ENCODE results near the gene INPP5A.
"Not testable (repeated sequence)": the region's sequence is repeated elsewhere in the genome, so short reads cannot be mapped to it uniquely, and the experiment has no call there.

Gene INPP5A

GRCh38 chr10:132732518-132732917 is 194.9 kb downstream of the INPP5A start:
- DNase-seq: no peak

DNA sequence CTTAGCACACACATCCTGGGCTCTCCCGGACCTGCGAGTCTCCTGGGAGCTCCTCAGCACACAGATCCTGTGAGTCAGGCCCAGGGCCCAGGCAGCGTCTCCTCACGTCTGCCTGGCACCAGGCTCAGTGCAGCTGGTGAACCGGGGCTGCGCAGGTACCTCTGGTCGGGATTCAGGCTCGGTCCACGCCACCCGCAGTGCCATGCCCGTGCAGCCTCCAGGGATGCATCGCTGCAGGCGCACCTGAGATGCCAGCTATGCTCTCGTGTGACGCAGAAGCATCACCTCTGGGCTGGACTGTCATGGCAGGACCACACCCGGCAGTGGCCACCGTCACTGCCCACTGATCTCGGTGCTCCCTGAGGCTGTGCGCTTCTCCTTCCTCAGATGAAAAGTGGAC is 196.3 kb downstream of the INPP5A start:
- DNase-seq: no peak

DNA sequence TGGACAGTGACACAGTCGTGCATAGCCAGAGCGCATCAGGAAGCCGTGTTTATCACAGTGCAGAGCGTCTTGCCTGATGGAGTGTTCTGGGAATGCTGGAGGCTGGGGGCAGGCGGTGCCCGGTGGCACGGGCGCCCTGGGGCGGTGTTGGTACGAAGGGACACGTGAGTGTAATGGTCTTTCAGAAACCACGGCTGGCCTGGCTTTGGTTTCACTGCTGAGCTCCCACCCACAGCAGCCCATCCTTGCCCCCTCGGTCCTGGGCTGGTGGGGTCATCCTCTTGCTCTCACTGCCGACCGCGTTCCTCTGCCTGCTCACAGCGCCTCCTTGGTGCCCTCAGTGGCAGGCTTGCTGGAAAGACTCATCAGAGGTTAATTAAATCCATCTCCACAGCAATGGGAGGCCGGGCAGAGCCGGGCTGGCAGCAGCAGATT is 197.8 kb downstream of the INPP5A start:
- peak; percentile 74 for DNase-seq

- peak; percentile 81 for DNase-seq
Measured at GRCh38 chr10:132735923-132736391, 198.4 kb downstream of the INPP5A start.

GRCh38 chr10:132737390-132738048 is 199.9 kb downstream of the INPP5A start:
- DNase-seq: no peak

- peak; percentile 91 for DNase-seq
Measured at GRCh38 chr10:132738454-132739224, 201.1 kb downstream of the INPP5A start.

DNA sequence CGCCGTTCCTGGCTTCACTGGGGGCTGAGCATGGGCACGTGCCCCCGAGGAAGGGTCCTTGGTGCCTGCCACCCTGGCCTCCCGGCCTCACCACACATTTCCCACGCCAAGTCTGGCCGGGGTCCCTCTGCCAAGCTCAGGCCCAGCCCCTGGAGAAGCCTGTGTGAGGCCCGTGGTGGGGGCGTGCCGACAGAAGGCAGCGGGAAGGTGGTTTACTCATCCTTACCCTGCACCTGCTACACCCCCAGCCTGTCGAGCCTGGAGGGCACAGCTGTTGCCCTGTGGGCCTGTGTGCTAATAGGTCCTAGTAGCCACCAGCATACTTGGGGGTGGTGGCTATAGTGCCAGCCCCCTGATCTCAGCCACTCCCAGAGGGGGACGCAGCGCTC is 201.6 kb downstream of the INPP5A start:
- DNase-seq: no peak

DNA sequence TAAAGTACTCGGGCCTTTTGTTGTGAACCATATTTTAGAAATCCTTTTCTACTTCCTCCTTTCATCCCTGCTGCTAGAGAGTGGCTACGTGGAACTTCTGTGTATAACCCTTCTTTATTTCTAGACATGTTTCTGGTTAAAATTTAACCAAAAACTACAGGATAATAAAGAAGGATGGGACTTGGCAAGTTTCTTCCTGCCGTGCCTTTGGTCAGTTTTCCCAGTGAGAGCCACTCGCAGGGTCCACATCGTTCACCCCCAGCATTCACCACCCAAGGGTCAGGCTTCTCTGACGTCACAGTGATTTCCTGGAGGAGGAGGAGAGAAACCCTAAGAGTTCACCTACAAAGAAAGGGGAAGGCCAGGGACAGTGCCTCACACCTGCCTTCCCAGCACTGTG is 203.0 kb downstream of the INPP5A start:
- DNase-seq: no peak

- DNase-seq: no peak
Measured at GRCh38 chr10:132742167-132742836, 204.7 kb downstream of the INPP5A start.

GRCh38 chr10:132742837-132743194 is 205.2 kb downstream of the INPP5A start:
- no peak for DNase-seq

DNA sequence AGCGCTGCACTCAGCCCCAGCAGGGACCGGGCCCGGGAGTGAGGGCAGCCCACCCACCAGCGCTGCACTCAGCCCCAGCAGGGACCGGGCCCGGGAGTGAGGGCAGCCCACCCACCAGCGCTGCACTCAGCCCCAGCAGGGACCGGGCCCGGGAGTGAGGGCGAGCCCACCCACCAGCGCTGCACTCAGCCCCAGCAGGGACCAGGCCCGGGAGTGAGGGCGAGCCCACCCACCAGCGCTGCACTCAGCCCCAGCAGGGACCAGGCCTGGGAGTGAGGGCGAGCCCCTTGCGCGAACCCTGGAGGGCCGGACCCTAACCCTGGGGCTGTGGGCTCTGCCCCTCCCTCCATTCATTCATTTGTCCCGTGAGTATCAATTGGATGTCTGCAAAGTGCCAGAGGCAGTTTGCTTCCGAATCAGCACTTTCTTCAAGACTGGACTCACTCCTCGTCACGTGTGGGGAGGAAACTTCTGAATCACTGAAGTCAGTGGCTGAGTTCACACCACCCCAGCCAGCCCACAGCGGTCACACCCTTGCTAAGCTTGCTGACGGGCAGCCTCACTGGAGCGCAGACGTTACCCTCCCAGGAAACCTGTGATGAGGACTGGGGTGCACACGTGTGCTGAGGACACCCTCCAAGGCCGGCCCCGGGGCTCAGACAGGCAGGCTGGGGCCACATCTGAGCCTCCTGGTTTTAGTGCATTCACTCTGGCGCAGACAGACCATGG is 205.8 kb downstream of the INPP5A start:
- DNase-seq: not testable (repeated sequence)

- DNase-seq: no peak
Measured at GRCh38 chr10:132743925-132744490, 206.4 kb downstream of the INPP5A start.

DNA sequence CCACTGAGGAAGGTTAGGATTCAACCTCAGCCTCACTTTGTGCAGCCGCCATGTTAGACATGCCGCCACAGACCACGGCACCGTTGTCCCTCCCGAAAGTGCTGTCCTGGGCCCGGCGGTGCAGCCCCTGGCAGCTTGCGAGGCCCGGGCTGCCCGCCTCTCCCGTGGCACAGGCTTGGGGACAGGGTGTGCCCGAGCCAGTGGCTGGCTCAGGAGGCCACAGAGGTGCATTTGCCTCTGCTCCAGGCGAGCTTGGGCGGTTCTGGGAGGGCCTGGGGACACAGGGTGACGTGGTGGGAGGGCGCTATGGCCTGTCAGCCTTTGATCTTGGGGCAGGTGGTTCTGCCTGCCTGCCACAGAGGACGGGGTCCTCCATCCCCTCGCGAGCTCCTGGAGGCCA is 207.3 kb downstream of the INPP5A start:
- DNase-seq: no peak

- no peak for DNase-seq
Measured at GRCh38 chr10:132745511-132745910, 207.9 kb downstream of the INPP5A start.

GRCh38 chr10:132745971-132746370 is 208.4 kb downstream of the INPP5A start:
- DNase-seq: no peak

- DNase-seq: no peak
Measured at GRCh38 chr10:132746386-132746785, 208.8 kb downstream of the INPP5A start.

DNA sequence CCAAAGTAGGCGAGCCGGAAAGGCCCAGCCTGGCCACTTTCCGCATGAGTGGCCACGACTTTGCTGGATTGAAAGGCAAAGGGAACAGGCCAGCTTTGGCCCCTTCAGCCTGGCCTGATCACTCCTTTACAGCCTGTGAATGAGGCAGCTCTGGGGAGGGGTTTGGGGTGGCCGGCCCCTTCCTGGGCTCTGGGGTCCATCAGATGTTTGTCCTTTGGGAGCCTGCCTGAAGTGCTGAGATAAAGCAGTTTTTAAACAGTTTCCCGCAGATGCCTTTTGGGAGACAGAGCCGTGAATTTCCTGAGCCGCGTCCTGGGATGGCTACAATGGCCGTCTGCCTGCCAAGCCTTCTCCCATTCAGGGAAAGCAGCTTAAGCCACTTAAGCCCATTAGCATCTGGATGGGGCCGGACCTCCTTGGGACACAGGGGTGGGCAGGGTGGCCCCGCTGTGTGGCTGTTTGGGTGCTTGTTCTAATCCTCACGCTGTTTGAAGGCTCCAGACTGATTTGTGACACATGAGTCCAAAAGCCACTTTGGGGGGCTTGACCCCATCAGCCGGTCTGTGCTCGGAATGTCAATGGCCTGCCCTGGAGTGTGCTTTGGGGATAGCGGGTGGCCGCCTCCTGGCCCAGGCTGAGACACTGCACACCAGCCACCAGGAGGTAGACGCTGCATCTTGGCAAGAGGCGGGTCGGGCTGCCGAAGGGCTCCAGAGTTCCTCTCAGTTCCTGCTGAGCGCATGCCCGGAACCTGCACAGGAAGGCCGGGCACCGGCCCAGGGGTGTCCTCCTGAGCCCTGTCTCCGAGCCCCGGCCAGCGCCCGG is 209.4 kb downstream of the INPP5A start:
- peak; percentile 42 for DNase-seq

DNA sequence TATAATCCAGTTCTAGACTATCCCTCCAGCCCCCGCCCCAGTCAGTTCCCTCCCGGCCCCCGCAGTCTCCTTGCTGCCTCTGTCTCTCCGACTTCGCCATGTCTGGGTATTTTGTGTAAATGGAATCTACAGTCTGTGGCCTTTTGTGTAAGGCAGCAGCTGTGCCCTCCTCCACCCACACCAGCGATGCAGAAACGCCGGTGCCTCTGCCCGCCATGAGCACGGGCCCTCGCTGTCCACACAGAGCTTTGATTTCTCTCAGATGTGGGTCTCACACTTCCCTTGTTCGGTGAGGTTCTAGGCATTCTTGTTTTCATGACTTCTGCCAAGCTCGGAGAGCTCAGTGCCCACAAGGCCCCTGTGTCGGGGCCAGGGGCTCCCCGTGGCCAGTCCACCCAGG is 210.5 kb downstream of the INPP5A start:
- no peak for DNase-seq

GRCh38 chr10:132748545-132749370 is 211.2 kb downstream of the INPP5A start:
- no peak for DNase-seq

DNA sequence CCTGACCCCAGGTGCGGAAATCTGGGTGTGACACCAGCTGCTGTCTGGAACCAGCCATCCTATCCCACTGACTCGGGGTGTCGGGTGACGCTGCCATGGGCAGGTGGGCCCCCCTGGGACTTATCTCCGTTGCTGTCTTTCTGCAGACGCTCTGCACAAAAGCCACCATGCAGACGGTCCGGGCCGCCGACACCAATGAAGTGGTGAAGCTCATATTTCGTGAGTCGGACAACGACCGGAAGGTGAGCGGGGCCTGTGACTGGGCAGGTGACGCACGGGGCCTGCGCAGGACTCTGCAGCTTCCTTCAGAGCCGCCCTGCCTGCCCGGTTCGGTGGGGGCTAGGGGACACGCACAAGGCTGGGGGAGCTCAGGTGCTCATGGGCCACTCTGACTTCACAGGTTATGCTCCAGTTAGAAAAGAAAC is 211.8 kb downstream of the INPP5A start:
- DNase-seq: no peak

DNA sequence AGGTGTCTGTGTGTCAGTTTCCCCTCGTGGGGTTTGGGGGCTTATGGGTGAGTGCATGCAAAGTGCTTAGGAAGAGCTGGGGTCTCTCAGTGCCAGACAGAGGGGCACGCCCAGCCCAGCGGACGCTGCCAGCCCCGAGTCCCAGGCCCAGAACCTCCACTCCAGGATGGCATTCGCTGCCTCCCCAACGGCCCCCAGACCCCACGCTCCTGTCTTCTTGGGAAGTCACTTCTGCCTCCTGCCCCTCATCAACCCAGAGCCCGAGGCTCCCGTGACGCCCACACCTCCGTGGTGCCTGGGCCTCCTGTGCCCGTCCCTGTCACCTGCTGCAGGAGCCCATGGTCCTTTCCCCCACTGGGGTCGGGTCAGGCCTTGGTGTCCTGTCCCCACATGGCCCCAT is 213.3 kb downstream of the INPP5A start:
- DNase-seq: no peak

Measured in midbrain (tissue), 1 donor.